Panc1 (cell line): Measurements from ENCODE around the gene PRR5L.

ENCODE experiments used
- CTCF ChIP-seq: fragments of 450-650 bp; IDR thresholded peaks from 2 replicates; pipeline ENCODE4 v1.5.1; 2017; ENCODE audit warnings: mild to moderate bottlenecking
- POLR2AphosphoS5 ChIP-seq: IDR thresholded peaks from 2 replicates; pipeline ENCODE4 v1.6.1; 2012; ENCODE audit warnings: mild to moderate bottlenecking, low read depth, low read length, moderate library complexity
- TCF7L2 ChIP-seq: IDR thresholded peaks from 2 replicates; pipeline ENCODE4 v1.6.1; 2011; ENCODE audit warnings: mild to moderate bottlenecking, low read depth, low read length, inconsistent platforms
- TF ChIP-seq, protein P1 (sequence below), 2 experiments: IDR thresholded peaks; 2 replicates each; pipeline ENCODE4 v1.6.1; 2011 to 2012; ENCODE audit warnings: low read depth in 2 of 2, control low read depth in 1 of 2, low read length in 1 of 2, mild to moderate bottlenecking in 1 of 2, moderate library complexity in 1 of 2; ENCODE audit not compliant: insufficient read depth in 1 of 2

GRCh38 chr11:36345084-36345511, 49.0 kb downstream of the PRR5L start:
- TF ChIP-seq CTCF (no peak), POLR2AphosphoS5 (no peak), TCF7L2 (no peak)
- TF ChIP-seq, protein P1, sequence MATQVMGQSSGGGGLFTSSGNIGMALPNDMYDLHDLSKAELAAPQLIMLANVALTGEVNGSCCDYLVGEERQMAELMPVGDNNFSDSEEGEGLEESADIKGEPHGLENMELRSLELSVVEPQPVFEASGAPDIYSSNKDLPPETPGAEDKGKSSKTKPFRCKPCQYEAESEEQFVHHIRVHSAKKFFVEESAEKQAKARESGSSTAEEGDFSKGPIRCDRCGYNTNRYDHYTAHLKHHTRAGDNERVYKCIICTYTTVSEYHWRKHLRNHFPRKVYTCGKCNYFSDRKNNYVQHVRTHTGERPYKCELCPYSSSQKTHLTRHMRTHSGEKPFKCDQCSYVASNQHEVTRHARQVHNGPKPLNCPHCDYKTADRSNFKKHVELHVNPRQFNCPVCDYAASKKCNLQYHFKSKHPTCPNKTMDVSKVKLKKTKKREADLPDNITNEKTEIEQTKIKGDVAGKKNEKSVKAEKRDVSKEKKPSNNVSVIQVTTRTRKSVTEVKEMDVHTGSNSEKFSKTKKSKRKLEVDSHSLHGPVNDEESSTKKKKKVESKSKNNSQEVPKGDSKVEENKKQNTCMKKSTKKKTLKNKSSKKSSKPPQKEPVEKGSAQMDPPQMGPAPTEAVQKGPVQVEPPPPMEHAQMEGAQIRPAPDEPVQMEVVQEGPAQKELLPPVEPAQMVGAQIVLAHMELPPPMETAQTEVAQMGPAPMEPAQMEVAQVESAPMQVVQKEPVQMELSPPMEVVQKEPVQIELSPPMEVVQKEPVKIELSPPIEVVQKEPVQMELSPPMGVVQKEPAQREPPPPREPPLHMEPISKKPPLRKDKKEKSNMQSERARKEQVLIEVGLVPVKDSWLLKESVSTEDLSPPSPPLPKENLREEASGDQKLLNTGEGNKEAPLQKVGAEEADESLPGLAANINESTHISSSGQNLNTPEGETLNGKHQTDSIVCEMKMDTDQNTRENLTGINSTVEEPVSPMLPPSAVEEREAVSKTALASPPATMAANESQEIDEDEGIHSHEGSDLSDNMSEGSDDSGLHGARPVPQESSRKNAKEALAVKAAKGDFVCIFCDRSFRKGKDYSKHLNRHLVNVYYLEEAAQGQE (IDR thresholded peaks at IDR 0.05; ENCODE audit: insufficient read depth in 1 of 2, low read depth in 2 of 2, low read length in 1 of 2), result no peak
